Cardiac septum (tissue), 1 donor: ENCODE measurements around the gene PBX3. TPM values are rescaled to one million over a fixed set of nuclear protein-coding genes. Genes with fewer than 3 reads are reported as not detected.
"Not testable (repeated sequence)": the region's sequence is repeated elsewhere in the genome, so short reads cannot be mapped to it uniquely, and the experiment has no call there.

Experiments
- DNase-seq: peaks from one replicate; pipeline ENCODE4 v3.0.0-alpha.2; 2020; ENCODE audit warnings: low spot score
- intact Hi-C: fragments of 100-400 bp; cut with DNase I; formaldehyde crosslinking; loops from one replicate; pipeline ENCODE4 v1.14.0; 2022
- total RNA-seq: library from RNA; stranded (reverse); fragmentation: NEBNext Ultra II Directional; extraction: Animal tissue kit (Norgen Biotek cat#: 25700); gene quantifications from one replicate; pipeline ENCODE4 v1.2.1, GENCODE V29; 2021
- donor health status: DM: no; HTN: no; CAD: no.

PBX3 gene
- total RNA-seq, 1 donor from 2014 or later, result 56.2 TPM

- no peak for DNase-seq
- intact Hi-C loops, result no loop called here
Measured at GRCh38 chr9:125768803-125769202, 21.6 kb downstream of the PBX3 start.

- DNase-seq, result no peak
- intact Hi-C loops, result no loop called here
Measured at GRCh38 chr9:125771037-125771436, 23.9 kb downstream of the PBX3 start.

- no peak for DNase-seq
Measured at GRCh38 chr9:125772740-125773139, 25.6 kb downstream of the PBX3 start.

GRCh38 chr9:125774106-125774505 lies 26.9 kb downstream of the PBX3 start:
- intact Hi-C loops, result no loop called here
- DNase-seq, result no peak

More at GRCh38 chr9:125772740-125773139, 25.6 kb downstream of the PBX3 start:
- intact Hi-C loops, result no loop called here

GRCh38 chr9:125776789-125777188 lies 29.6 kb downstream of the PBX3 start:
- intact Hi-C loops, DNase-seq: not testable (repeated sequence)

DNA sequence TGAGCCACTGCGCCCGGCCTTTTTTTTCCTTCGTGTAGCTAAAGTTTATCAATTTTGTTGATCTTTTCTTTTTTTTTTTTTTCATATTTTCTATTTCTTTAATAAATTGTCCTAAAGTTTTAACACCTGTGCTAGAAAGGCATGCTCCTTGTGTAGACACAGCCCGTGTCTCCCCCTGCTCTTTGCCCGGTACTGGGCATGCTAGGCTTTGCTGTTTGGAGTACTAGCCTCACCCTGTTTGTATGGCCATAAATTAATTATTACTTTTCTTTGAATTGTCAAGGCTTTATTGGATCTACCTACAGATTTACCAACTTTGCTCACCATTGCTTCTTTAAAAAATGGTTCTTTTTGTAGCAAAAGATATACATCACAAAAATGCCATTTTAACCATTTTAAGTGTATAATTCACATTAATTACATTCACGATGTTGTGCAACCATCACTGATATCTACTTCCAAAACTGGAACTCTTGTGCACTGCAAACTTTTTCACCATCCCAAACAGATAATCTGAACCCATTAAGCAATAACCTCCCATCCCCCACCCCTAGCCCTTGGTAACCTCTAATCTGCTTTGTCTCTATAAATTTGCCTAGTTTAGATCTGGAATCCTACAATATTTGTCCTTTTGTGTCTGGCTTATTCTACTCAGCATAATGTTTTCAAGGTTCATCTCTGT lies 31.5 kb downstream of the PBX3 start:
- intact Hi-C loops, DNase-seq: not testable (repeated sequence)

DNA sequence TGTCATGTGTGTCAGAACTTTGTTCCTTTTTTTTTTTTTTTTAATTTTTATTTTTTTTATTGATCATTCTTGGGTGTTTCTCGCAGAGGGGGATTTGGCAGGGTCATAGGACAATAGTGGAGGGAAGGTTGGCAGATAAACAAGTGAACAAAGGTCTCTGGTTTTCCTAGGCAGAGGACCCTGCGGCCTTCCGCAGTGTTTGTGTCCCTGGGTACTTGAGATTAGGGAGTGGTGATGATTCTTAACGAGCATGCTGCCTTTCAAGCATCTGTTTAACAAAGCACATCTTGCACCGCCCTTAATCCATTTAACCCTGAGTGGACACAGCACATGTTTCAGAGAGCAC lies 32.0 kb downstream of the PBX3 start:
- intact Hi-C loops, DNase-seq: not testable (repeated sequence)

- no peak for DNase-seq
Measured at GRCh38 chr9:125782718-125783117, 35.5 kb downstream of the PBX3 start.

DNA sequence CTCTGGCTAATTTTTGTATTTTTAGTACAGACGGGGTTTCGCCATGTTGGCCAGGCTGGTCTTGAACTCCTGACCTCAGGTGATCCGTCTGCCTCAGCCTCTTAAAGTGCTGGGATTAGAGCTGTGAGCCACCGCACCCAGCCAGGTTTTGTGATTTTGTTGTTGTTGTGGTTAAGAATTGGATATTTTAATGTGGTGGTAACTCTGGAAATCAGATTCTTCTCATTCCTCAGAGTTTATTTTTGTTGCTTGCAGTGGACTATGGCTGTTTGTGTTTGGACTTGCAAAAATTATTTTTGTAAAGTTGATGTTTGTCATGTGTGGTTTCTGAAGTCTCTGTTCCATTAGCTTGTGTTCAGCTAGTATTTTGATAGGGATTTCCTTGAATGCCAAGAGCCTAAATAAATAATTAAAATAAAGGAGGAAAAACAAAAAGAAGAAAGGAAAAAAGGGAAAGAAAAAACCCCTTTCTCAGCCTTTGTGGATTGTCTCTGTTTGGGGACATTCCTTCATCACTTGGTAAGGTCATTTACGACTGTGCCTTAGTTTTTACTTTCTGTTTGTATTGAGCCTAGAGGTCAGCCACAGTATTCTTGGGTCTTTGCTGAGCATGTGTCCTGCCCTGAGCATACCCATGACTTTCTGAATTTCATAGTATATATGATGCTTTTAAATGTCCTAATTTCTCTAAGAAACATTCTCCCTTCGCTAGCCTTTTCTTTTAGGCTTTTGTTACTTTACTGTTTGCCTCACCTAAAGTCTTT lies 37.3 kb downstream of the PBX3 start:
- intact Hi-C loops, result no loop called here
- no peak for DNase-seq

More at GRCh38 chr9:125782718-125783117, 35.5 kb downstream of the PBX3 start:
- intact Hi-C loops, result no loop called here

DNA sequence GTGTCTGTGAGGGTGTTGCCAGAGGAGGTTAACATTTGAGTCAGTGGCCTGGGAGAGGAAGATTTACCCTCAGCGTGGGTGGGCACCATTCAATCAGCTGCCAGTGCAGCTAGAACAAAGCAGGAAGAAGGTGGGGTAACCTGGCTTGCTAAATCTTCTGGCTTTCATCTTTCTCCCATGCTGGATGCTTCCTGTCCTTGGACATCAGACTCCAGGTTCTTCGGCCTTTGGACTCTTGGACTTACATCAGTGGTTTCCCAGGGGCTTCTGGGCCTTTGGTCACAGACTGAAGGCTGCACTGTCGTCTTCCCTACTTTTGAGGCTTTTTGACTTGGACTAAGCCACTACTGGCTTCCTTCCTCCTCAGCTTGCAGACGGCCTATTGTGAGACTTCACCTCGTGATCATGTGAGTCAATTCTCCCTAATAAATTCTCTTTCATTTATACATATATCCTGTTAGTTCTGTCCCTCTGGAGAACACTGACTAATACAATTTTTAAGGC lies 38.1 kb downstream of the PBX3 start:
- intact Hi-C loops, result no loop called here
- DNase-seq, result no peak

DNA sequence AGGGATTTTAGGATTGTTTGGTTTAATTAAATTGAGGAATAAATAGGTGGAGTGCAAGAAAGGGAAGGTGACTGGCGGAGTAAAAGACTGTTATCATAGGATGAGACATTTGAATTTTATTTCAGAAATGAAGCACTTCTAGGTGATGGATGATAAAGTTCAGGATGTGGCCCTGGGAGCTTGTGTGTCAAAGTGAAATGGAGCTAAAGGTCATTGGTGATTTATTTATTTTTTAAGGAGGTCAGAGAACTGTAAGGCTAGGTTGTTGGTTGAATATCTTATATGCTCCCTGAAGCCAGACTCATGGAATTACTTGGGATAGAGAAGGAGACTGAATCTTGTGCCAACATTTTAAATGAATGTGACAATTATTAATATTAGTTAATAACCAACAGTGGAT lies 40.5 kb downstream of the PBX3 start:
- intact Hi-C loops, result no loop called here
- no peak for DNase-seq

- DNase-seq, result no peak
- intact Hi-C loops, result no loop called here
Measured at GRCh38 chr9:125789196-125789595, 42.0 kb downstream of the PBX3 start.

GRCh38 chr9:125794708-125795107 lies 47.5 kb downstream of the PBX3 start:
- intact Hi-C loops, result no loop called here

DNA sequence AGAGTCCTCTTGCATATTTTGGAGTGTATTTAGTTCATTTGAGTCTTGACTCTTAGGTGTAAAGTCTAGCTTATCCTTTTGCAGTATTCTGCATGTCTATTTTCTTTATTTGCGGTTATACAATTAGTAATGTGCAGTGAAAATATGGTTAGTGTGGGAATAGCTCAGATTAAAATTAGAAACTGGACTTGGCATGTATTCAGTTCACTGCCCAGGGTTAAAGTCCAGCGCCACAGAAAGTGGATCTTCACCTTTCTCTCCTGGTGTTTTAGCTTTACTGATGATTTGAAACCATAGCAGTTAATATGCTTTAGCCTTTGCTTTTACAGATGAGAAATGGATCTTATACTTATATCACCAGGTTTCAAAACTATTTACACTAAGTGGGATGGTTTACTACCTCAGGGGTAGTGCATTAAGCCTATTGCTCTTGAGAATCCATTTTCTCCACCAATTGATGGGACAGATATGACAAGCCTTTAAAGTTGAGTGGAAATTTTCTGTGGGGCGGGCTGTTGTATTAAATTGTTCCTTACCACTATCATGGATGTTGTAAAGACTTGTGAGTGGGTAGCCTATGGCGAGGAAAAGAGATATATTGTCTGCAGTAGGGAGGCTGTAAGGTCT lies 48.9 kb downstream of the PBX3 start:
- intact Hi-C loops, result no loop called here
- no peak for DNase-seq

More at GRCh38 chr9:125794708-125795107, 47.5 kb downstream of the PBX3 start:
- no peak for DNase-seq

GRCh38 chr9:125797930-125798329 lies 50.8 kb downstream of the PBX3 start:
- no peak for DNase-seq

DNA sequence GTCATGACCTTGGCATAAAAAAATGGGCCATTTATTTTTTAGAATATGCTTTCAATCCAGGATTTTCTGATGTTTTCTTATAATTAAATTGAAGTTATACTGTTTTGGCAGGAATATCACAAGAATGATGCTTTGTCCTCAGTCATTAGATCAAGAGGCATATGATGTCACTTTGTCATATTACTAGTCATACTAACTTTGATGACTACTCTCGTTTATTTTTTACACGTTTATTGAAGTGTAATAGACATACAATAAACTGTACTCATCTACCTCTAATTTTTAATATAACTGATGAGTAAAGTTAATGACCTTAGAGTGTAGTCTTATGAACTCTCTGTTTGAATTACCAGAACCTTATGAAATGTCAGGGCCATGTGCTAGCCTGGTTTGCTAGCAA lies 56.4 kb downstream of the PBX3 start:
- DNase-seq, result no peak
- intact Hi-C loops, result no loop called here

More at GRCh38 chr9:125797930-125798329, 50.8 kb downstream of the PBX3 start:
- intact Hi-C loops, result no loop called here

- DNase-seq, result no peak
- intact Hi-C loops, result no loop called here
Measured at GRCh38 chr9:125805057-125805456, 57.9 kb downstream of the PBX3 start.

GRCh38 chr9:125805586-125805985 lies 58.4 kb downstream of the PBX3 start:
- intact Hi-C loops, result no loop called here
- DNase-seq, result no peak

GRCh38 chr9:125807079-125807478 lies 59.9 kb downstream of the PBX3 start:
- intact Hi-C loops, result no loop called here
- DNase-seq, result no peak

- intact Hi-C loops, result no loop called here
- no peak for DNase-seq
Measured at GRCh38 chr9:125810161-125810560, 63.0 kb downstream of the PBX3 start.
